ENCODE results near the gene SLC16A8.
"Not testable (repeated sequence)": the region's sequence is repeated elsewhere in the genome, so short reads cannot be mapped to it uniquely, and the experiment has no call there.

Gene SLC16A8

DNA sequence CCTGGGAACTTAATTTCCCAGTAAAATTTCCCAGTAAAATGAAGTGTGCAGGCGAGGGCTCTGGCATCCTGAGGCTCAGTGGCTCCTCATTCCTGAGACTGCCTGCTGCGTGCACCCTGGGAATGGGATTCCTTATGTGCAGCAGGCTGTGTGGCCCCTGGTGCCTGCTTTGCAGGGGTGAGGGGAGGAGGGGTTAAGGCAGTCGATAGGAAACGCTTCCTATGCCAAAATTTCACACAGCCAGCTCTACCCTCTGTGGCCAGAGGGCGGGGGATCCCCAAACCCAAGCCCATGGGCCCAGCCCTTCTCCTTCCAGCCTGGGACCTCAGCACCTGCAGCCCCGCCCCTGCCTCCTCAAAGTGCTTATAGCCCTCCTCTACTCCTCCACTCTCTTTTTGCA lies 38.6 kb upstream of the SLC16A8 start:
- Histone ChIP-seq H3K9me3 (ENCODE audit: control insufficient read depth, low read length) (no peaks in the 10 kb centered on the region), H3K4me3 (ENCODE audit: low read length) (no peak overlapping the region), H3K4me1 (ENCODE audit: control insufficient read depth, insufficient read depth, low read length) (peaks cover 8% of the 10 kb centered on the region), H3K27me3 (ENCODE audit: control insufficient read depth, insufficient read depth, low read length) (no peaks in the 10 kb centered on the region), H3K36me3 (ENCODE audit: control insufficient read depth, insufficient read depth, low read length) (no peaks in the 10 kb centered on the region), H3K9ac (ENCODE audit: low read length) (no peak overlapping the region)

DNA sequence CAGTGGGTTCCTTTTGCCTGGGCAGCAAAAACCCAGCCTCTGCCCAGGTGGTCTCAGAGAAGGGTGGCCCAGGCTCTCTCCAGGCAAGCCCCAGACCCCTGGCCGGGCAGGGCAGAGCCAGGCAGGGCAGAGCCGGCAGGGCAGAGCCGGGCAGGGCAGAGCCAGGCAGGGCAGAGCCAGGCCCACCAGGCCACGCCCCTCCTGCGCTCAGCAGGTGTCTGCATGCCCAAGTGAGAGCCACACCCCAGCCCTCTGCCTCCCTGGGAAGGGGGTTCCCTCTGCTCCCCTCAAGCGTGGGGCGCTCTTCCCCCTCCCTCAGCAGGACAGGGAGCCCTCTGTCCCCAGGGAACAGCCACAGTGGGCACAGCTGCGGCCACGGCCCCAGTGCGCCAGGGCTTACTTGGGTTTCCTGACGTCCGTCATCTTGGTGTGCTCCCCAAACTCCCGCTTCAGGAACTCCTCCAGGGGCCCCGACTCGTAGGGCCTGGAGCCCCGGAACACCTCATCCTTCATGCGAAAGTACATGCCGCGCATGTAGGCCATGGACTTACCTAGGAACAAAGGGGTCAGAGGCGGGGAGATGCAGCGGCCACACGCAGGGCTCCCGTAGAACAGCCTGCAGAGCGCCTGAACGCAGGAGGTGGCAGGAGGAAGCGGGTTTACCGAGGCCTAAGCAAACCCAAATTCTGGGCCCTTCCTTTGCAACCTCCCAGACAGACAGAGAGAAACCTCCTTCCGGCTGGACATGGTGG lies 36.6 kb upstream of the SLC16A8 start:
- H3K4me1 ChIP-seq (ENCODE audit: control insufficient read depth, insufficient read depth, low read length), result peaks cover 8% of the 10 kb centered on the region
- no peaks in the 10 kb centered on the region for H3K27me3 ChIP-seq (ENCODE audit: control insufficient read depth, insufficient read depth, low read length)
- no peaks in the 10 kb centered on the region for H3K9me3 ChIP-seq (ENCODE audit: control insufficient read depth, low read length)

DNA sequence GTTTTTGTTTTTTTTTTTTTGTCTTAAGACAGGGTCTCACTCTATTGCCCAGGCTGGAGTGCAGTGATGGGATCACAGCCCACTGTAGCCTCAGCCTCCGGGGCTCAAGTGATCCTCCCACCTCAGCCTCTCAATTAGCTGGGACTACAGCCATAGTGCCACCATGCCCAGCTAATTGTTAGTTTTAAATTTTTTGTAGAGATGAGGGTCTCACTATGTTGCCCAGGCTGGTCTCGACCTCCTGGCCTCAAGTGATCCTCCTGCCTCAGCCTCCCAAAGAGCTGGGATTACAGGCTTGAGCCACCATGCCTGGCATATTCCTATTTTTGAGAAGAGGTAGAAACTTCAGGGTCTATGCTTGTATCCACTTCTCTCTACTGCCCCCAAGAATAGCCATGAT lies 34.8 kb upstream of the SLC16A8 start:
- not testable (repeated sequence) for H3K9ac ChIP-seq (ENCODE audit: low read length); H3K4me3 ChIP-seq (ENCODE audit: low read length); H3K9me3 ChIP-seq (ENCODE audit: control insufficient read depth, low read length); H3K36me3 ChIP-seq (ENCODE audit: control insufficient read depth, insufficient read depth, low read length); H3K27me3 ChIP-seq (ENCODE audit: control insufficient read depth, insufficient read depth, low read length)
- peaks cover 14% of the 10 kb centered on the region for H3K4me1 ChIP-seq (ENCODE audit: control insufficient read depth, insufficient read depth, low read length)

More for the DNA sequence above, 36.6 kb upstream of the SLC16A8 start:
- H3K36me3 ChIP-seq (ENCODE audit: control insufficient read depth, insufficient read depth, low read length), result no peaks in the 10 kb centered on the region
- H3K9ac ChIP-seq (ENCODE audit: low read length), result no peak overlapping the region
- H3K4me3 ChIP-seq (ENCODE audit: low read length), result no peak overlapping the region

DNA sequence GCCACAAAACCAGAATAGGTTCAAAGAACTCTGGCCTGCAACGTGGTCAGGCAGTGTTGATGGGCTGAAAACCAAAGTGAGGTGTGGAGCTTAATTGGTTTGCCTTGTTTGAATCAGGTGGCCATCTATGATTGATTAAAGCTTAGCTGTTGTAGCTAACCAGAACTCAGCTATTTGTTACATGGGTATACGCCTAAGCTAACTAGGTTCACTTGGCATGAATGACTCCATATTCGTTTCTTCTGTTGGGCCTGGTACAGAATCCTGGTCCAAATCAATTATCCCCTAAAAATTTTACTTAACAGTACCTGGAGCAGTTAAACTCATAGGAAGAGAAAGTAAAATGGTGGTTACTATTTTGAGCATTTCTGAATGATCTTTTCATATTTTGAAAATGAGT lies 34.2 kb upstream of the SLC16A8 start:
- Histone ChIP-seq H3K4me1 (ENCODE audit: control insufficient read depth, insufficient read depth, low read length) (peaks cover 14% of the 10 kb centered on the region), H3K27me3 (ENCODE audit: control insufficient read depth, insufficient read depth, low read length) (no peaks in the 10 kb centered on the region), H3K36me3 (ENCODE audit: control insufficient read depth, insufficient read depth, low read length) (no peaks in the 10 kb centered on the region), H3K4me3 (ENCODE audit: low read length) (no peak overlapping the region), H3K9ac (ENCODE audit: low read length) (no peak overlapping the region), H3K9me3 (ENCODE audit: control insufficient read depth, low read length) (no peaks in the 10 kb centered on the region)

DNA sequence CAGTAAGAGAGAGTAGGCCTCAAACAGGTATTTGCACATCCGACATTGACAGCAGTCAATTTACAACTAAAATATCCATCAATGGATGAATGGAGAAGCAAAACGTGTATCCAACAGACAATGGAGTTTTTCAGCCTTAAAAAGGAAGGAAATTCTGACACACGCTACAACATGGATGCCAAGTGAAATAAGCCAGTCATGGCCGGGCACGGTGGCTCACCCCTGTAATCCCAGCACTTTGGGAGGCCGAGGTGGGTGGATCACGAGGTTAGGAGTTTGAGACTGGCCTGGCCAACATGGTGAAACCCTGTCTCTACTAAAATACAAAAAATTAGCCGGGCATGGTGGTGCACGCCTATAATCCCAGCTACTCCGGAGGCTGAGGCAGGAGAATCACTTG lies 33.6 kb upstream of the SLC16A8 start:
- H3K4me1 ChIP-seq (ENCODE audit: control insufficient read depth, insufficient read depth, low read length), result peaks cover 18% of the 10 kb centered on the region
- H3K9ac ChIP-seq (ENCODE audit: low read length); H3K36me3 ChIP-seq (ENCODE audit: control insufficient read depth, insufficient read depth, low read length); H3K4me3 ChIP-seq (ENCODE audit: low read length); H3K9me3 ChIP-seq (ENCODE audit: control insufficient read depth, low read length); H3K27me3 ChIP-seq (ENCODE audit: control insufficient read depth, insufficient read depth, low read length): not testable (repeated sequence)

DNA sequence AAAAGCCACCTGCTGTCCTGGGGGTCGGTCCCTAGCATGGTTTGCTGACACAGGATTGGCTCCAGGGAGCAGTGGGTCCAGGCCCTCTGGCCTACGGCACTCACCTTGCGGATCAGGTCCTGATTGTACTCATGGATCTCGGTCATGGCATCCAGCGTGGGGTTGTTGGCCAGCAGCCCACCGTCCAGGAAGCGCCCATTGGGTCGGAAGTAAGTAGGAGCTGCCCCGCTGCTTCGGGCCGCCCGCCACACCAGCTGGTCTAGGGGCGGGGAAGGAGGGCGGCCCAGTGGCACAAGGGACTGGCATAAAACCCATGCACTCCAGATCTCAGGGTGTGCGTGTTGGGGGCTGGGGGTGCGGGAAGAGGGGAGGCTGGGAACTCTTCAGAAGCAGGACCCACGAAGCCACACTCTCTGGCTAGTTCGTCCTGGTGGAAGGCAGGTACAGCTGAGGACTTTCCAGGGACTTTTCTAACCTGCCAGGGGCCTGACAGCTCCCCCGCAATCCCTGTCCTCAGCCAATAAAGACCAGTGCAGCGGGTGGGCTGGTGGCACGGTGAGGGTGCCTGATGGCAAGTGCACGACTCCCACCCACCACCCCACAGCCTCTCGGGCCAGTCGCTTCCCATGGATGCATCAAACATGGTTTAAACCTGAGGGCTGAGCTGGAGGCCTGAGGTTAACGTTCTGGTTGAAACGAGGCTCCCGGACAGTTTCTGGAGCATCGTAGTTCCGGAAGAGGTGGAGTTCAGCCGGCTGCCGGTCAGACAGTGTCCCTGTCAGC lies 31.6 kb upstream of the SLC16A8 start:
- no peak overlapping the region for H3K4me3 ChIP-seq (ENCODE audit: low read length)
- H3K4me1 ChIP-seq (ENCODE audit: control insufficient read depth, insufficient read depth, low read length), result peaks cover 37% of the 10 kb centered on the region
- H3K9ac ChIP-seq (ENCODE audit: low read length), result no peak overlapping the region
- no peaks in the 10 kb centered on the region for H3K27me3 ChIP-seq (ENCODE audit: control insufficient read depth, insufficient read depth, low read length)
- H3K36me3 ChIP-seq (ENCODE audit: control insufficient read depth, insufficient read depth, low read length), result no peaks in the 10 kb centered on the region
- no peaks in the 10 kb centered on the region for H3K9me3 ChIP-seq (ENCODE audit: control insufficient read depth, low read length)

DNA sequence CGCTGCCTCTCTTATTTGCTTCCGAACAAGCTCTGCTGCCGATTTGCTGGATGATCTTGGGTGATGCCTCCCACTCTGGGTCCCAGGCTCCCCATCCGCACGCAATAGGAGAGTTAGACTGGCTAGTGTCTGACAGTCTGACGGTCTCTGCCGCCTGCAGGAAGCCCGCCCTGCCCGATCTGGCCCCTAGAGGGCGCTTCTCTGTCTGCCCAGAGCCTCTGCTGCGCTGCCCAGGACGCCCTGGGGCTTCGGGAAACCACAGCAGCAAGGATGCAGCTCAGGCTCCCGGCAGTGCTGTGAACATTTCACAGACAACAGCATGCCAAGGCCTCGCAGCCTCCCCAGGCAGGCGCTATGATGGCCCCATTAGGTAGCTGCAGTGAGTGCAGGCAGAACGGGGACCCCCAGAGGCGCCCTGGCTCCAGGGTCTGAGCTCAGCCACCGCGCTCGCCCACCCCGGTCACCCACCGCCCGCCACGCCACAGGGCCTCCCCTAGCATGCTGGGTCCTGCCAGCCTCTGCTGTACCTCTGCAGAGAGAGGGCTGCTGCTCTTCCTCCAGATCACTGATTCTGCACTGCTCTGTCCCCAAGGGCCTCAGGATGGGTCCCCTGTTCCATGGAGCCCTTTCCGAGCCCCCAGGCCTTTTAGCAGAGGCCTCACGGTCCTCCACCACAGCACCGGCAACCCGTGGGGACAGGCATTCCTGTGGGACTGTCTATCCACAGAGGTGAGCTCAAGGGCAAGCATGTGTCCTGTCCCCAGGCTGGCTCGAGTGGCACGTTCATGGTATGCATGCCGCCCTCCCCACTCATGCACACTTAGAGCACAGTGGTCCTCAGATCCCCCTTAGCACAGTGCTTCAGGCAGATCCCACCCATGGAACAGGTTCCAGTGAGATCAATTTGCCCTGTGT lies 30.8 kb upstream of the SLC16A8 start:
- H3K9ac ChIP-seq (ENCODE audit: low read length), result no peak overlapping the region
- peaks cover 33% of the 10 kb centered on the region for H3K4me1 ChIP-seq (ENCODE audit: control insufficient read depth, insufficient read depth, low read length)
- H3K4me3 ChIP-seq (ENCODE audit: low read length), result no peak overlapping the region
- no peaks in the 10 kb centered on the region for H3K9me3 ChIP-seq (ENCODE audit: control insufficient read depth, low read length)
- H3K27me3 ChIP-seq (ENCODE audit: control insufficient read depth, insufficient read depth, low read length), result no peaks in the 10 kb centered on the region
- H3K36me3 ChIP-seq (ENCODE audit: control insufficient read depth, insufficient read depth, low read length), result no peaks in the 10 kb centered on the region

DNA sequence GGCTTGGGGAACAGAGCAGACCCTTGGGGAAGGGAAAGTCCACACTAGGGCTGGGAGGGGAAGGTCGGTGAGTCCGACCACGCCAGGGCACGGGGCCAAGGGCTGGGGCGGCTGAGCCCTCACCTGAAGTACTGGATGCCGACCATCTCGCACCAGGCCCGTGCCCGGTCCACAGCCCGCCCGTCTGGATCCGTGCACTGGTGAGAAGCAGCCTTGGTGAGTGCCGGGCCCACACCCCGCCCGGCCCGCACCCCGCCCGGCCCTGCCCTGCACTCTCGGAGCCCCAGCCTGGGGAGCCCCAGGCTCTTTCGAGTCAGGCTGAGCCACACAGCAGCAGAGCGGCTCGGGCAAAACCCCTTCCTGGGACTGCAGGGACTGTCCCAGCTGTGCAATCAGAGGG lies 28.4 kb upstream of the SLC16A8 start:
- Histone ChIP-seq H3K4me1 (ENCODE audit: control insufficient read depth, insufficient read depth, low read length) (peaks cover 54% of the 10 kb centered on the region), H3K9me3 (ENCODE audit: control insufficient read depth, low read length) (no peaks in the 10 kb centered on the region), H3K9ac (ENCODE audit: low read length) (peak overlapping the region; percentile 79), H3K4me3 (ENCODE audit: low read length) (no peak overlapping the region), H3K27me3 (ENCODE audit: control insufficient read depth, insufficient read depth, low read length) (no peaks in the 10 kb centered on the region), H3K36me3 (ENCODE audit: control insufficient read depth, insufficient read depth, low read length) (no peaks in the 10 kb centered on the region)

DNA sequence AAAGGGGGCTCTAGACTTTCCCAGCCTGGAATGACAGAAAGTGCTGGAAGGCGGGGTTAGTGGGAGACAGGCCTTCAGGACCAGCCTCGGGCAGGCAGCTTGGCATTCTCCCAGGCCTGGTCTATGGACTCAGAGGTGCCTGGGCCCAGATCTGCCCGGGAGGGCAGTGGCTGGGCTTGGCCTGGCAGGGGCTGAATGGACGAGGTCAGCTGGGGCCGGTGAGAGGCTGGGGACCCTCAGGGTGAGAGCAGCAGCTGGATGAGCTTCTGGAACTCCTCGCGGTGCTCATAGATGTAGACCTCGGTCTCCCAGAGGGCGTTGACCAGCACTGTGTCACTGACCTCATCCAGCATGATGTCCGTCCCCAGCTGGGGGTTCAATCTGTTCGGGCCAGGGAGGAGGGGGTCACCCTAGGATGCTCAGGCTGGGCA lies 28.0 kb upstream of the SLC16A8 start:
- H3K27me3 ChIP-seq (ENCODE audit: control insufficient read depth, insufficient read depth, low read length), result no peaks in the 10 kb centered on the region
- peak overlapping the region; percentile 79 for H3K9ac ChIP-seq (ENCODE audit: low read length)
- H3K4me1 ChIP-seq (ENCODE audit: control insufficient read depth, insufficient read depth, low read length), result peaks cover 55% of the 10 kb centered on the region
- H3K4me3 ChIP-seq (ENCODE audit: low read length), result no peak overlapping the region
- no peaks in the 10 kb centered on the region for H3K9me3 ChIP-seq (ENCODE audit: control insufficient read depth, low read length)
- H3K36me3 ChIP-seq (ENCODE audit: control insufficient read depth, insufficient read depth, low read length), result no peaks in the 10 kb centered on the region

DNA sequence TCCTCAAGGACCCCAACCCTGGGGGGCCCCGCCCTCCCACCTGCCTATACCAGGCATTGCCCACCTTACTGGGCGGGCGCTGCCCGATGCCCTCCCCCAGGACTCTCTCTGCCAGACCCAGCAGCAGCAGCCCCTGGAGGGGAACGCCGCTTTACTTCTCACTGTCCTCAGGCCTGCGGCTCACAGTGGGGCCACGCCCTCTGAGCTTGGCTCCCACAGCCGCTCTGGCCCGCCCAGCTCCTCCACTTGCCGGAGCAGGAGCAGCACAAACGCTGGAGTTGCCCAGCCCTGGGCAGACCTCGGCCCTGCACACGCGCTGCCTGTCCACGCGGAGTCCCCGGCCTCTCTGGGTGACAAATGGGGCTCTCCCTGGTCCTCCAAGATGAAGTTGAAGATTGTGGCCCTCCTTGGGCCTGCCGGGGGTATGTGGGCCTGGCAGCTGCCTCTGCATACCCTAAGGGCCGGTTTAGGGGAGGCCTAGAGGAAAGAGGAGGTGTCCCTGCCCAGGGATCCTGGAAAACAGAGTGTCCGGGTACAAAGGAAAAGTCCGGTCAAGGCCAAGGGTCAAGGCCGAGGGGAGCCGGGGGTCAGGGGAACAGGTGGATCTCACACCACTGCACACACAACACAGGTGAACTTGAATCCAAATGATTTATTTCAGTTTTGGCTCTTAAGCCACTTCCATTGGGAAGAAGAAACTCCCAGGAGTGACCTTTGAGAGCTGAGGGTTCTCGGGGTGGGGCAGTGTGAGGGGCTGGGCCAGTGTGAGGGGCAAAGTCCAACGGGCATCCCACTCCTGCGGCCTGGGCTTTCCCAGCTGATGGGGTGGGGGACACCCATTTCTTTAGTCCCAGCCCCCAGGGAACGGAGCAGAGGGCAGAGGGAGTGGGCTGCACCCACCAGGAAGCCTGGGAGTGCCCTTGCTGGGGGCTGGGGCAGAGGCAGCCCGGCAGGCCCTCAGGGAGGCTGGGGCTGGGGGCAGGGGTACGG lies 27.2 kb upstream of the SLC16A8 start:
- Histone ChIP-seq H3K36me3 (ENCODE audit: control insufficient read depth, insufficient read depth, low read length) (no peaks in the 10 kb centered on the region), H3K4me1 (ENCODE audit: control insufficient read depth, insufficient read depth, low read length) (peaks cover 55% of the 10 kb centered on the region), H3K9ac (ENCODE audit: low read length) (peak overlapping the region; percentile 79), H3K9me3 (ENCODE audit: control insufficient read depth, low read length) (no peaks in the 10 kb centered on the region), H3K27me3 (ENCODE audit: control insufficient read depth, insufficient read depth, low read length) (no peaks in the 10 kb centered on the region), H3K4me3 (ENCODE audit: low read length) (peak overlapping the region; percentile 20)
